Heart left ventricle (tissue), 13 donors: ENCODE data around the gene CAMSAP2.

Experiments
- CTCF ChIP-seq, 12 donors: fragments of 200-600 bp; sonication (generic) in 4 of 12; IDR thresholded peaks; one replicate each; pipeline versions ENCODE4 v1.5.0 to v1.8.0; 2018 to 2022; ENCODE audit warnings: antibody characterized with exemption in 12 of 12, mild to moderate bottlenecking in 5 of 12
- POLR2A ChIP-seq, 2 donors: fragments of 450-650 bp; IDR thresholded peaks; one replicate each; pipeline ENCODE4 v1.6.1; 2017; ENCODE audit warnings: antibody characterized with exemption in 2 of 2, mild to moderate bottlenecking in 2 of 2, moderate library complexity in 2 of 2
- donor health status: ischemic (EF 13 %, LVEDD 7.1; RV severe dilation, severe dysfunction).
- donor health status: DM: no; HTN: yes; CAD: no.
- donor health status: DM: no; HTN: no; CAD: no.
- donor health status: ischemic (EF 25% LVEDD 6.9; RV normal size, moderate dysfunction).
- donor health status: ischemic (EF 25% LVEDD 5.7; RV mildly dilated, moderate dysfunction).
- donor health status: ischemic (EF 35%, LVEDD 5.7; RV mildly dilated, moderate dysfunction).
- donor health status: nonischemic (EF 11% LVEDD 7.7; RV severe dilation, severe dysfunction).
- donor health status: DM: yes; HTN: yes; CAD: no.
- donor health status: PGD.
- donor health status: ischemic (EF 29% LVEDD 5.4; RV normal size, mild dysfunction).
- donor health status: nonischemic (EF 23%, LVEDD 6.1; RV moderate dilation, normal function).

DNA sequence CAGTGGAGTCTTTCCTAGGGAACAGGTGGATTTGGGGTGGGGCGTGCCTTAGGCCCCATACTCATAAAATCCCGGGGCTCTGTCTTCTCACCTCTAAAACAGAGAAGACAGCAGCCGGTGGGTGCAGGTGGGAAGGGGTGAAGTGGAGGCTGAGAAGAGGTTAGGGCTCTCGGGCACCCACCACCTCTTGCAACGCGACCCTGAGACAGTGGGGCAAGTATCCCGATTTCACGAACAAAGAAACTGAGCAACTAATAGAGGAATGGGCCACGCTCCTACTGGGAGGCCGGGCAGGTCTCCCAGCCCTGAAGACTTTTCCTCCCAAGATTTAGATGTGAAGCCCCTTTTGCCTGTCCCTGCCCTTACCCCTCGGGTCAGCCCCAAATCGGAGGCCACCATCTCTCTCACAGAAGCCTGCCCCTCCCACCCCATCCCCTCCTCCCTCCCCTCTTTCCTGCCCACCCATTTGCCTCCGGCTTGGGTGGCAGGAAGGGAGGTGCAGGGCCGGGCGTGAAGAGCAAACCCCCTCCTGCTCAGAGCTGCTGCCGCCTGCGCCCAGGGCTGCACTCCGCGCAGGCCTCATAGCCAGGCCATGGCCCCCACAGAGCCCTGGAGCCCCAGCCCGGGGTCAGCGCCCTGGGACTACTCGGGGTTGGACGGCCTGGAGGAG, 133.9 kb downstream of the CAMSAP2 start, which contains the start of gene GPR25:
- no peak for TF ChIP-seq CTCF (IDR thresholded peaks at IDR 0.05)
- TF ChIP-seq POLR2A (IDR thresholded peaks at IDR 0.05): no peak
